NCI-H2081 (cell line): Measurements from ENCODE around the gene TET2.
A peak's percentile ranks its signal among the peaks of the same experiment; 100 is the strongest.

Experiments used
- DNase-seq, 2 experiments: peaks; one replicate each; lab custom pipeline; 2025; lab: John Stamatoyannopoulos, UW

Gene TET2

GRCh38 chr4:105234582-105234981 is 87.9 kb downstream of the TET2 start:
- DNase-seq = no peak

- DNase-seq = no peak
Measured at GRCh38 chr4:105236202-105236915, 89.7 kb downstream of the TET2 start.

GRCh38 chr4:105236916-105237311 is 90.2 kb downstream of the TET2 start:
- no peak for DNase-seq

GRCh38 chr4:105240037-105240436 is 93.4 kb downstream of the TET2 start:
- DNase-seq = no peak

GRCh38 chr4:105241451-105241850 is 94.8 kb downstream of the TET2 start:
- DNase-seq = peak in 1 of 2 experiments; percentile 52

GRCh38 chr4:105243446-105243845 is 96.8 kb downstream of the TET2 start:
- DNase-seq = no peak

- DNase-seq = no peak
Measured at GRCh38 chr4:105246712-105247111, 100.0 kb downstream of the TET2 start.

- no peak for DNase-seq
Measured at GRCh38 chr4:105248613-105249012, 101.9 kb downstream of the TET2 start.

- DNase-seq = no peak
Measured at GRCh38 chr4:105257817-105258495, 111.3 kb downstream of the TET2 start.

- no peak for DNase-seq
Measured at GRCh38 chr4:105265689-105266088, 119.0 kb downstream of the TET2 start.

- no peak for DNase-seq
Measured at GRCh38 chr4:105267280-105267679, 120.6 kb downstream of the TET2 start.

- no peak for DNase-seq
Measured at GRCh38 chr4:105272002-105272401, 125.3 kb downstream of the TET2 start.

- DNase-seq = no peak
Measured at GRCh38 chr4:105273230-105273629, 126.6 kb downstream of the TET2 start.

GRCh38 chr4:105274090-105274489 is 127.4 kb downstream of the TET2 start:
- DNase-seq = no peak

GRCh38 chr4:105274504-105274903 is 127.8 kb downstream of the TET2 start:
- no peak for DNase-seq

- DNase-seq = no peak
Measured at GRCh38 chr4:105276361-105277104, 129.9 kb downstream of the TET2 start.

- peak in 1 of 2 experiments; percentile 28 for DNase-seq
Measured at GRCh38 chr4:105277702-105278101, 131.0 kb downstream of the TET2 start.

- no peak for DNase-seq
Measured at GRCh38 chr4:105279314-105279713, 132.6 kb downstream of the TET2 start.

GRCh38 chr4:105280338-105281123 is 133.9 kb downstream of the TET2 start:
- no peak for DNase-seq

- no peak for DNase-seq
Measured at GRCh38 chr4:105281124-105281415, 134.4 kb downstream of the TET2 start.

GRCh38 chr4:105282489-105282888 is 135.8 kb downstream of the TET2 start:
- DNase-seq = no peak

- DNase-seq = no peak
Measured at GRCh38 chr4:105283501-105283900, 136.8 kb downstream of the TET2 start.
